Fibroblast of lung (primary cell): Measurements from ENCODE around the gene ANKRD52.

Experiments used
- CTCF ChIP-seq, 2 donors: IDR thresholded peaks in 1 of 2; conservative IDR thresholded peaks in 1 of 2; 1 replicate in 1 of 2; 2 replicates in 1 of 2; pipeline ENCODE4 v1.5.1; 2011 to 2012; ENCODE audit warnings: low read length in 2 of 2, control low read depth in 1 of 2, inconsistent platforms in 1 of 2, low read depth in 1 of 2, mild to moderate bottlenecking in 1 of 2
- EZH2 ChIP-seq: IDR thresholded peaks from 2 replicates; pipeline ENCODE4 v1.5.1; 2012; ENCODE audit warnings: low read length, control low read depth, mild to moderate bottlenecking; ENCODE audit errors: missing control alignments

GRCh38 chr12:56307221-56307965, 49.2 kb upstream of the ANKRD52 start:
- TF ChIP-seq EZH2 (no peak), CTCF (conservative IDR thresholded peaks at IDR 0.05 in 1 of 2, IDR thresholded peaks at IDR 0.05 in 1 of 2; ENCODE audit: low read depth in 1 of 2, low read length in 2 of 2) (no peak)
